CD4-positive, alpha-beta T cell treated with Interleukin-15 for 1 hour (primary cell): ENCODE data around the gene CACNA1A.
"Not testable (repeated sequence)": the region's sequence is repeated elsewhere in the genome, so short reads cannot be mapped to it uniquely, and the experiment has no call there.

Experiments
- DNase-seq: peaks from one replicate; pipeline ENCODE4 v3.0.0-alpha.2; 2020

The CACNA1A gene

DNA sequence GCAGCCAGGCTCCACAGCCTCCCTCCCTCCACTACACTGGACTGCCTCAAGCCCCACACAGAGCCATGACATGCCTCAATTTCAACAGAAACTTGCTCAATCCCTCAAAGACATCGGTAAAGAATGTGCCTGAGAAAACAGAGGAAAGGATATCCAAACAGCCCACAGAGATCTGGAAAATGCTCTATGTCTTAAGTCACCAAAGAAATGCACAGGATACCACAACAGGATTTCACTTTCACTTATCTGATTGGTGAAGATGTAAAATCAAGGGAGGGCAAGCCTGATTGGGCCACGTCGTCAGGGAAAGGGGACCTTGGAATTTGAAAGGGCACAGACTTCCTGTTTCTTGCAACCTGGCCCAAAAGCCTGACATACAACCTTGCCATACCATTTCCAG lies 14.2 kb downstream of the CACNA1A start:
- no peak for DNase-seq

DNA sequence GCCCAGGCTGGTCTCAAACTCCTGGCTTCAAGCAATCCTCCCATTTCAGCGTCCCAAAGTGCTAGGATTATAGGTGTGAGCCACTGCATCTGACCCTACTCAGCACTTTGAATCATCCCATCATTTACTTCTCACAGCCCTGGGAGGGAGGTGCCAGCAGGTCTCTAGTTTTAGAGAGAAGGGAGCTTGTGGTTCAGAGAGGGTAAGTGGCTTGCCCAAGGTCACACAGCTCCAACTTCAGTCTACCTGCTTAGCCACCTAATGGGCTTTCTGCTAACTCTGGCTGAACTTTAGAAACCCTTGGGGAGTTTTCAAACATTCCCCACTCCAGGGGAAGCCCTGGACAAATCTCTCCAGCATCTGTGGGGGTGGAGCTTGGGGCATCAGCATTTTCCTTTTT lies 18.3 kb downstream of the CACNA1A start:
- DNase-seq = no peak

GRCh38 chr19:13484166-13484565 lies 22.1 kb downstream of the CACNA1A start:
- DNase-seq = no peak

DNA sequence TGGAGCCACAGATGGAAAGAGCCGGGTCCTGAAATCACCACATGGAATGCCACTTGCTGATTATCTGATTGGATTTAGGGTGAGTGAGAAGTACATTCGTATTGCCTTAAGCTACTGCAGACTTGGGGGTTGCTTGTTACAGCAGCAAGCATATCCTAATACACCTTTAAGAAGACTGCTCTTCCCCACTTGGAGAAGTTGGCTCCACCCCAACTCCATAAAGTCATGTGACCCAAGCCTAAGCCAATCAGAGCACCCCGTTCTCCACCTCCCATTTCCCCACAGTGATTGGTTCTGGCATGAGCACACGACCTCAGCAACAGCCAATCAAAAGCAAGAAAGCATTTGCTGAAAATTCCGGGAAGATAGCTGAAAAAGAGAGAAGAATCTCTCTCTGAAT lies 23.1 kb downstream of the CACNA1A start:
- no peak for DNase-seq

DNA sequence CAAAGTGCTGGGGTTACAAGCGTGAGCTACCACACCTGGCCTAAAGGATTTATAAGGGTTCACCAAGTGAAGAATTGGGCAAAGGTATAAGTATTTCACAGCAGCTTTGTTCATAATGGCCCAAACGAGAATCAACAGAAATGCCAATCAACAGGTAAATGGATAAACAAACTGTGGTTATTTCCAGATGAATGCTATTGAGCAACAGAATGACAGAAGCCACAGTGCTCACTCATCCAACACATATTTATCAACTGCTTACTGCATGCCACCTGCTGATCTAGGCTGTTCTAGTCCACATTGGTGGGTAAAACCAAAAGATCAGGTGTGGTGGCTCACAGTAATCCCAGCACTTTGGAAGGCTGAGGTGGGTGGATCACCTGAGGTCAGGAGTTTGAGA lies 27.7 kb downstream of the CACNA1A start:
- no peak for DNase-seq

DNA sequence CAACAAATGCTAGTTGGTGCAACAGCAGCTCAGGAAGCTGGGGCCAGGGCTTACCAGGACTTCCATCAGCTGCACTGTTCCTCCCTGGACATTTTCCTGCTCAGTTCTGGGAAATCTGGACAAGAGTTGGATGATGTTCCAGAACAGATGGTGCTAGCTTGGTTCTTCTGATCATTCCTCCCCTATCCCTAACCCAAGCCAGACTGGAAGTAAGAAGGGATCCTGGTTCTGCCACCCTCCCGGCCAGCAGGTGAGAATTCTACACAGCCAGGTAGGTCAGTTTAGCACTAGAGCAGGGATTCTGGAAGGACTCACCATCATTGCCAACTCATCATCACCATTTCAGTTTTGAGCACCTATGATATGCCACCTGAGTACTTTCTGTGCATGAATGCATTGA lies 30.2 kb downstream of the CACNA1A start:
- DNase-seq = no peak

DNA sequence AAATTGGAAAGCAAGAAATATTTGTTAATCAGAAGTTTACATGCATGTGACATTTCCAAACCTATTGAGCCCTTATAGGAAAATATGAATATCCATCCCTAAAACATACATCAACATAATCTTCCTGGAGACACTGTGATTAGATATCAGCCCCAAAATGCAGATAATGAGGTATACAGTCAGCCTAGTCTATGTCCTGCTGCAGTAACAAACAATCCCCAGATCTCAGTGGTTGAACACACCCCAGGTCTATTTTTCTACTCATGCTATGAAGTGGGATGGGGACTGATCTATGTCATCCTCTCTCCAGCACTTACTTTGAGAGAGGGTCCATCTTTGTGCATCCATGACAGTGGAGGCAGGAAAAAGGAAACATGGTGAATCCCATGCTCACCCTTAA lies 31.2 kb downstream of the CACNA1A start:
- DNase-seq = no peak

- DNase-seq = no peak
Measured at GRCh38 chr19:13466697-13467096, 39.6 kb downstream of the CACNA1A start.

DNA sequence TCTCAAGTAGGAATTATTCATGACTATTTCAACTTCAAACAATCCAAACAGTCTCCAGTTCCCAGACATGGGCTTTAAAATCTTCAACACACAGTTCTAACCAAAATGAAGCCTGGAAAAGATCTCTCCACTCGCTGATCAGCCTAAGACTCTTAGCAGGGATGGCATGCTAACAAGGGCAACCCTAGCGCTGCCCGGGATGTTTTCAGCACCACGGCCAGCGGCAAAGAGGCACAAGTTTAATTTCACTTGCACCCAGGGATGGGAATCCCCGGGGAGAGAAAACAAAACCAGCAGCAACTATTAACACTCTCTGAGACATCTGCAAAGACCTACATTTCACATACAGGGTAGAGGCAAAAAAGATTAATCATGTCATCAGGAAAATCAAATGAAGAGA lies 43.0 kb downstream of the CACNA1A start:
- DNase-seq = no peak

GRCh38 chr19:13461536-13461935 lies 44.7 kb downstream of the CACNA1A start:
- no peak for DNase-seq

DNA sequence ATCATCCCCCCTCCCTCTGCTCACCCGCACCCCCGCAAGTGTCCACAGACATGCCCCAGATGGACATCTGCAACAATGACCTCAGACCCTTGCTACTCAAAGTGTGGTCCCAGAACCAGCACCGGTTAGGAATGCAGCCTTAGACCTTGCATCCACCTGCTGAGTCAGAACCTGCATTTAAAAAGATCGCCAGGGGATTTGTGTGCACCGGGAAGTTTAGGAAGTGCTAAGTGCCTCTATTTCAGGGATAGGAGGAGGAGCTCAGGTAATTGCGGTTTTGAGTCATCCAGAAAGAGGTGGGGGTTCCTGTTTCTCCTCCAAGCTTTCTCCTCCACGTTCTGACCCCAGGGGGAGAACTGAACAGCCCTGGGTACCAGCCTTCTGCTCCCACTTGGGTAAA lies 46.2 kb downstream of the CACNA1A start:
- DNase-seq = no peak

DNA sequence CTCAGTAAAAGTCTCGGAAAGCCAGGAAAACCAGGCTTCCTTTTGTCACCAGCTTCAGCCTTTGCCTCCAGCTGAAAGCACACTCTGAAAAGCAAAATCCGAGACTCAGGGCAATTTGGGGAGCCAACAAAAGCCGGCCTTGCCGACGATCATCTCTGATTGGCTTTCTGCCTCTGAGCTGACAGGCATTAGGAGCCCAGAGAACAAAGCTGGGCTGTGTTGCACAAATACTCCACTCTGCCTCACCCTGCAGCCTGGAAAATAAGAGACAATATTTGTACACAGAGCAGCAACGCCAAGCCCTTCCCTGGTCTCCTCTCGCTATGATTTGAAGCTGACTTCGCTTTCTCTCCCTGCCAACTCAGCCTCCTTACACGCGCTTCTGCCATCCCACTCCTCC lies 46.9 kb downstream of the CACNA1A start:
- DNase-seq = no peak

- no peak for DNase-seq
Measured at GRCh38 chr19:13451434-13451995, 54.8 kb downstream of the CACNA1A start.

DNA sequence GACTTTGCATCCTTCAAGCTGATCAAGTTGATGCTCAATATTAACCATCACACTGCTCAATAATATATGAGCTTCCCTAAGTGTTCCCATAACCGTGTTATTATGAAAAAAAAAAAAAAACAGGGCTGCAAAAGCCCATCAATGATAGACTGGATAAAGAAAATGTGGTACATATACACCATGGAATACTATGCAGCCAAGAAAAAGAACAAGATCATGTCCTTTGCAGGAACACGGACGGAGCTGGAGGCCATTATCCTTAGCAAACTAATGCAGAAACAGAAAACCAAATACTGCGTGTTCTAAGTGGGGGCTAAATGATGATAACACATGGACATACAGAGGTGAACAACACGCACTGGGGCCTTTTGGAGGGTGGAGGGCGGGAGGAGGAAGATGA lies 58.3 kb downstream of the CACNA1A start:
- DNase-seq = no peak

- no peak for DNase-seq
Measured at GRCh38 chr19:13441810-13442512, 64.3 kb downstream of the CACNA1A start.

DNA sequence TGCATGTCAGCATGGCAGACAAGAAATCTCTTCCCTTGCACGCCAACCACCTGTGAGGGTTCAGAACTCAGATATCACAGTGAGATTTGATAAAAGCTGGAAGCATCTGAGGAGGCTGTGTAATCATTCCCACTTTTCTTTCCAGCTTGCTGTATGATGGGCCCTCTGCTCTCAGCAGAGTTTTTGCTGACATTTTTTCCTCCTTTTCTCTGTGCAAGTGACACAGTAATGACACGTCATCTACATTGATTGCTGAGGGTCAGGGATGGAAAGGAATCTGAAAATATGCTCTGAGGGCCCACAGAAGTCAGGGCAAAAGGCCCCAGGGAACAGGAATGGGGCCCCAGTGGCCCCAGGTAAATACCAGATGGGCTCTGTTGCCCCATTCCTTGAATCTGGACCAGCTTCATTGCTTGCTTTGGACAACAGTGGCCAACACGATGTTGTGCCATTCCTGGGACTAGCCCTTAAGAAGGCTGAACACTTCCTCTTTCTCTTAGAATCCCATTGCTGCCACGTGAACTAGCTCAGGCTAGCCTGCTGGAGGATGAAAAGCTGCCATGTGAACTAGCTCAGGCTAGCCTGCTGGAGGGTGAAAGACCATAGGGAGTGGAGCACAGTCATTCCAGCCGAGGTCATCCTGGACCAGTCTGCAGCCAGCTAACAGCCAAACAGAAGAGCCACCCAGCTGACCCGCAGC lies 68.2 kb downstream of the CACNA1A start:
- no peak for DNase-seq

GRCh38 chr19:13436352-13436751 lies 69.9 kb downstream of the CACNA1A start:
- DNase-seq = no peak

- peak; percentile 40 for DNase-seq
Measured at GRCh38 chr19:13430790-13431582, 75.3 kb downstream of the CACNA1A start.

DNA sequence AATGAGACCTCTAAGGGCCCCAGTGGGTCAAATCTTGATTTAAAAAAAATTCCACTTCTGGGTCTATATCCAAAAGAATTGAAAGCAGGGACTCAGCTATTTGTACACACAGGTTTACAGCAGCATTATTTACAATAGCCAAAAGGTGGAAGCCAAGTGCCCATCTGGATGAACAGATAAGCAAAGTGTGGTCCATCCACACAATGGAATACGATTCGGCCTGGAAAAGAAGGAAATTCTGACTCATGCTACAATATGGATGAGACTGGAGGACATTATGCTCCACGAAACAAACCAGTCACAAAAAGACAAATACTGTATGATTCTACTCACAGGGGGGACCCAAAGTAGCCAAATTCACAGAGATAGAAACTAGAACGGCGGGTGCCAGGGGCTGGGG lies 76.7 kb downstream of the CACNA1A start:
- DNase-seq = no peak

DNA sequence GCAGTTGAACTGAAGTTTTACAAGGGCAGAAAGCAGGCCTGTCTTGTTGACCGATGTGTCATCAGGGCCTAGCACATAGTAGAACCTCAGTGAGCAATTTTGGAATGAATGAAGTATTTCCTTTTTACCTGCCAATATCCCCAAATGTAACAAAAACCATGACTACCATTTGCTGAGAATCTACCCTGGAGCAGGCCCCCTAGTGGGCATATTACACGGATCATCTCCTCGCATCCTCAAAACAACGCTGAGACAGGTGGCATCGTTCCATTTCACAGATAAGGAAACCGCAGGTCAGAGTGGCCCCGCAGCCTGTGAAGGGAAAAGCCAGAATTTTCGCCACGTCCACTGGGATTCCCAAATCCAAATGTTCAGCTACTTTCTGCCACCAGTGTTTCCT lies 77.9 kb downstream of the CACNA1A start:
- DNase-seq = no peak

DNA sequence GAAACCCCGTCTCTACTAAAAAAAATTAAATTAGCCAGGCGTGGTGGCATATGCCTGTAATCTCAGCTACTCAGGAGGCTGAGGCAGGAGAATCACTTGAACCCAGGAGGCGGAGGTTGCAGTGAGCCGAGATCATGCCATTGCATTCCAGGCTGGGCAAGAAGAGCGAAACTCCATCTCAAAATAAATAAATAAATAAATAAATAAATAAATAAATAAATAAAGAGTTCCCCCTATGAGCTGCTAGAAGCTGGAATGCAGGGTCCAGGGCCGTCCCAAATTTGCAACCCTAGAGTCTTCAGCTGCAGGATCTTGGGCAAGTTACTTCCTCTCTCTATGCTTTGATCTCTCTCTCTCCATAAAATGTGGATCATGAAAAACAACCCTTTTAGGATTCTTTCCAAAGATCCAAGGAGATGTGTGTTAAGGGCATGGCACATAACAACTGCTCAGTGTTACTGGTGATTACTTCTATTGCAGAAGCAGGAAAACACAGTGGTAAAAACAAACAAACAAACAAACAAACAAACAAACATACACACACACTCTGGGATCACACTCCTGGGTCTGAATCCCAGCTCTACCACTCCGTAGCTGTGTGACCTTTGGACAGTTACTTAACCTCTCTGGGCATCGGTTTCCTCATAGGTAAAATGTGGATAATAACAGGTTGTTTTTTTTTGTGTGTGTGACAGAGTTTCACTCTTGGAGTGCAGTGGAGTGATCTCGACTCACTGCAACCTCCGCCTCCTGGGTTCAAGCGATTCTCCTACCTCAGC lies 78.8 kb downstream of the CACNA1A start:
- no peak for DNase-seq

DNA sequence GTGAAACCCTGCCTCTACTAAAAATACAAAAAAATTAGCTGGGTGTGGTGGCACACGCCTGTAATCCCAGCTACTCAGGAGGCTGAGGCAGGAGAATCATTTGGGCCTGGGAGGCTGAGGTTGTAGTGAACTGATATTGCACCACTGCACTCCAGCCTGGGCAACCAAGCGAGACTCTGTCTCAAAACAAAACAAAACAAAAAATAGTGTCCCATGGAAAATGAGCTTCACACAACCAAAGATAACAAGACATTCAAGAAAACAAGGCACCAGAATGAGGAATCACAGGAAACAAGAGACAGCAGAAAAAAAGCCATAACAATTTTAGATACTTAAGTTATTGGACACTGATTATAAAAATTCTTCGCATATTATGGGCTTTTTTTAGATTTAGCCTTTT lies 80.4 kb downstream of the CACNA1A start:
- DNase-seq = not testable (repeated sequence)

GRCh38 chr19:13425151-13425550 lies 81.1 kb downstream of the CACNA1A start:
- no peak for DNase-seq
